ENCODE results near the gene POPDC3. TPM values are rescaled to one million over a fixed set of nuclear protein-coding genes. Genes with fewer than 3 reads are reported as not detected.
"Not testable (repeated sequence)": the region's sequence is repeated elsewhere in the genome, so short reads cannot be mapped to it uniquely, and the experiment has no call there.

Gene POPDC3
- total RNA-seq, 1 experiment from 2014 or later, result 41.4 TPM

- Histone ChIP-seq H3K4me2 (ENCODE audit: low read length) (no peak overlapping the region), H3F3A (ENCODE audit: low read length, unreplicated experiment) (no peaks in the 10 kb centered on the region), H3K9me2 (replicated peaks; ENCODE audit: low read length) (no peaks in the 10 kb centered on the region), H3K9ac (ENCODE audit: low read length) (no peak overlapping the region), H2AFZ (ENCODE audit: low read length) (no peak overlapping the region), H3K79me2 (ENCODE audit: low read length) (no peaks in the 10 kb centered on the region), H3K27ac (ENCODE audit: low read length) (no peak overlapping the region), H3K36me3 (ENCODE audit: low read depth, low read length) (no peaks in the 10 kb centered on the region), H3K27me3 (ENCODE audit: low read length) (no peaks in the 10 kb centered on the region), H3K4me1 (ENCODE audit: insufficient read depth, low read length) (no peaks in the 10 kb centered on the region), H3K9me3 (ENCODE audit: low read length) (no peaks in the 10 kb centered on the region), H3K4me3 (ENCODE audit: low read length) (no peak overlapping the region), H4K20me1 (ENCODE audit: low read length) (no peaks in the 10 kb centered on the region)
- no peak for DNase-seq
- intact Hi-C loops (cut with micrococcal nuclease), result no loop called here
- ChIA-PET CTCF (no interaction called here), POLR2A (ENCODE audit: unreplicated experiment) (no interaction called here)
- no TSS peak for BruUV-seq (replicated peaks)
- ATAC-seq, result no peak
- TF ChIP-seq EZH2 (IDR thresholded peaks at IDR 0.05; ENCODE audit: low read length, unreplicated experiment), result no peak
- no peak for TF ChIP-seq EZH2phosphoT487 (IDR thresholded peaks at IDR 0.05; ENCODE audit: borderline replicate concordance, low read length)
- TF ChIP-seq CTCF (conservative IDR thresholded peaks at IDR 0.05; ENCODE audit: low read depth, low read length), result no peak
Measured at GRCh38 chr6:105220186-105220585, 40.4 kb upstream of the POPDC3 start.

GRCh38 chr6:105219218-105219617 lies 39.4 kb upstream of the POPDC3 start:
- H3K9ac ChIP-seq (ENCODE audit: low read length); H3F3A ChIP-seq (ENCODE audit: low read length, unreplicated experiment); intact Hi-C loops (cut with micrococcal nuclease); H3K9me2 ChIP-seq (replicated peaks; ENCODE audit: low read length); H3K4me3 ChIP-seq (ENCODE audit: low read length); H3K4me1 ChIP-seq (ENCODE audit: insufficient read depth, low read length); H3K36me3 ChIP-seq (ENCODE audit: low read depth, low read length); H3K9me3 ChIP-seq (ENCODE audit: low read length); H3K27ac ChIP-seq (ENCODE audit: low read length); H3K79me2 ChIP-seq (ENCODE audit: low read length); POLR2A ChIA-PET (ENCODE audit: unreplicated experiment); H4K20me1 ChIP-seq (ENCODE audit: low read length); DNase-seq; H3K27me3 ChIP-seq (ENCODE audit: low read length); ATAC-seq; H2AFZ ChIP-seq (ENCODE audit: low read length); H3K4me2 ChIP-seq (ENCODE audit: low read length); BruUV-seq (replicated peaks); CTCF ChIA-PET: not testable (repeated sequence)

- intact Hi-C loops (cut with micrococcal nuclease), result no loop called here
- Histone ChIP-seq H3K36me3 (ENCODE audit: low read depth, low read length) (no peaks in the 10 kb centered on the region), H2AFZ (ENCODE audit: low read length) (no peak overlapping the region), H4K20me1 (ENCODE audit: low read length) (no peaks in the 10 kb centered on the region), H3K4me3 (ENCODE audit: low read length) (no peak overlapping the region), H3K4me1 (ENCODE audit: insufficient read depth, low read length) (peaks cover 26% of the 10 kb centered on the region), H3K79me2 (ENCODE audit: low read length) (no peaks in the 10 kb centered on the region), H3K9me2 (replicated peaks; ENCODE audit: low read length) (no peaks in the 10 kb centered on the region), H3K9me3 (ENCODE audit: low read length) (no peaks in the 10 kb centered on the region), H3K27me3 (ENCODE audit: low read length) (no peaks in the 10 kb centered on the region), H3K9ac (ENCODE audit: low read length) (no peak overlapping the region), H3K27ac (ENCODE audit: low read length) (no peak overlapping the region), H3K4me2 (ENCODE audit: low read length) (no peak overlapping the region), H3F3A (ENCODE audit: low read length, unreplicated experiment) (peaks cover 8% of the 10 kb centered on the region)
- CTCF ChIA-PET, result no interaction called here
- TF ChIP-seq EZH2phosphoT487 (IDR thresholded peaks at IDR 0.05; ENCODE audit: borderline replicate concordance, low read length) (no peak), EZH2 (IDR thresholded peaks at IDR 0.05; ENCODE audit: low read length, unreplicated experiment) (no peak), CTCF (conservative IDR thresholded peaks at IDR 0.05; ENCODE audit: low read depth, low read length) (no peak)
- no TSS peak for BruUV-seq (replicated peaks)
- POLR2A ChIA-PET (ENCODE audit: unreplicated experiment), result no interaction called here
- DNase-seq (no peak), ATAC-seq (no peak)
Measured at GRCh38 chr6:105215506-105215905, 35.7 kb upstream of the POPDC3 start.

Measured in PC-3 (cell line).